GM18951 (cell line): ENCODE measurements around the gene NTRK2.

ENCODE experiments used
- POLR2A ChIP-seq: IDR thresholded peaks from 4 replicates; pipeline ENCODE4 v1.6.1; 2011; ENCODE audit warnings: mild to moderate bottlenecking; ENCODE audit not compliant: insufficient read length, insufficient read depth; ENCODE audit errors: extremely low read depth
- in situ Hi-C: fragments of 300-500 bp; cut with MboI; formaldehyde crosslinking; loops from one replicate; pipeline ENCODE4 v1.12.0; 2022; ENCODE audit warnings: low sequenced_read_pairs, mixed read lengths, inconsistent platforms; ENCODE audit not compliant: unreplicated experiment

NTRK2 gene

DNA sequence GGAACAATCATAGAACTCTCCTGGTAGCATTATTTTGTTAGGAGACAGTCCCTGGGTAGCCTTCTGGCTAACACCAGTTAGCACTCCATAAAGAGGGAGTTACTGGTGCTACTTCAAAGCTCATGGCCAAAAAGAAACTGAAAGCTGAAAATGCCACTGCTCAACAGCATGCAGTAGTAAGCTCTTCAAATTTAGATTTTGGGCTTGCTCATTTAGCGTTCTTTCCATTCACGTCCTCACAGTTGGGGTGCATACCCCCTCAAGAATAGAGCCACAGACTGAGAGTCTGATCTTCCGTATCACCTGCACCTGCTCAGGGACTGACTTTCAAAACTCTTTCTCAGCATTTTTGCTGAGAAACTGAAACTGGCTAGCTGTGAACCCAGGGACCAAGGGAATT lies 24.7 kb downstream of the NTRK2 start:
- no peak for TF ChIP-seq POLR2A
- in situ Hi-C loops, result loop anchor here (10.0 to 25.0 kb wide), 2 partner anchors 81 to 268 kb away; no protein-coding TSS in a partner anchor

DNA sequence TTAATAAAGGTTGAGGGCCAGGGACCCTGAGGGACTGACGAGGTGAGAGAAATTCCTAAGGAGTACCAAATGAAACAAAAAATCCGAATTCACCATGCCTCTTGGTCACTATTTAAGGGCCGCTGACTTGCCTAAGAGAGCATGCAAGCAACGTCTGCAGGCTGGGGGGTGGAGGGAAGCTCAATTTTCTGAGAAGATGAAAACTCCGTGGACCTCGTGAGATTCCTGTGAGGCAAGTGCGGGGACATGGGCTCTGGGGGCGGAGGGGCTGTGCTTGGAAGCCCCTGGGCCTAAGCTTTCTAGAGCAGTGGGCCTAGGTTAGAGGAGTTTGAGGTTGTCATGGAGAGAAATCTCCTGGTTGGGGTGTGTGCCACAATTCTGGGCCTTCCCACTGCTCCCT lies 27.5 kb downstream of the NTRK2 start:
- in situ Hi-C loops, result loop anchor here (10.0 to 25.0 kb wide), 2 partner anchors 78 to 265 kb away; no protein-coding TSS in a partner anchor
- TF ChIP-seq POLR2A, result no peak

DNA sequence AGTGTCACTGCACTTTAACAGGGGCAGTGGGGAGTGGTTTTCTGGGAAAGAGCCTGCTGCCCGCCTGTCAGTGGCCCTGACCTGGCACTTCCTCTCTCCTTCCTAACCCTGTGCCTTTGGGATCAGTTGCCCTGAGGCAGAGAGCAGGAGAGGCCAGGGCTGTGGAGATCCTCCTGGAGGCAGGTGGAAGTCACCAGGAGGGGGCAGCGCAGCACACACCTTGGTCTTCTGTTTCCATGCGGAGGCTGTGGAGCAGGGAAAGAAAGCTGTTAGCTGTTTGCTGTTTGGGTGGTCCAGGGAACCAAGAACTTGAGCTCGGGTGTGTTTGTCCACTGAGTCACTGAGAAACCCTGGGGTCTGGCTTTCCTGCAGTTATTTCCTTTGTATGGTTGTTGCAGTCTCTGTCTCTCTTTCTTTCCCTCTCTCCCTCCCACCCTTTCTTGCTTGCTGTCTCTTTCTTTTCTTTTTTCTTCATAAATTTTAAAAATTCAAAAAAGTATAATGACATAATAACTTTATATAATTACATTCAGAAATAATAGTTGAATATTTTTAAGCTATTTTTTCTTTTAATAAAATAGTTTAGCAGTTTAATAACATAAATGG lies 28.1 kb downstream of the NTRK2 start:
- in situ Hi-C loops, result loop anchor here (10.0 to 25.0 kb wide), 2 partner anchors 77 to 265 kb away; no protein-coding TSS in a partner anchor
- TF ChIP-seq POLR2A, result no peak

DNA sequence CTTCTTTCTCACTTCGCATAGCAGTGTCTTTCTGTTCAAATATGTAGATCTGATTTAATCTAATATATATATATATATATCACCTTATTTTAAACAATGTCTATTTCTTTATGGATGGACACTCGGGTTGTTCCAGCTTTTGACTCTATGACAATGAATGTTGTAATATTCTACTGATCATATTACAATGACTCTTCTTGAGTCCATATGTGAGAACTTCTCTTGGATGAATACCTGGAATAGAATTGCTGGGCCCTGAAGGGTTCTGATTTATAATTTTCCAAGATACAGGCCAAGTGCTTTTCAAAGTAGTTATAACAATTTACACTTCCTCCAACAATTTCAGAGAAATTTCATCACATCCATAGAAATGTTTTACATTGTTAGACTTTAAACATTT lies 28.8 kb downstream of the NTRK2 start:
- TF ChIP-seq POLR2A, result no peak
- in situ Hi-C loops, result loop anchor here (10.0 to 25.0 kb wide), 2 partner anchors 76 to 264 kb away; no protein-coding TSS in a partner anchor

DNA sequence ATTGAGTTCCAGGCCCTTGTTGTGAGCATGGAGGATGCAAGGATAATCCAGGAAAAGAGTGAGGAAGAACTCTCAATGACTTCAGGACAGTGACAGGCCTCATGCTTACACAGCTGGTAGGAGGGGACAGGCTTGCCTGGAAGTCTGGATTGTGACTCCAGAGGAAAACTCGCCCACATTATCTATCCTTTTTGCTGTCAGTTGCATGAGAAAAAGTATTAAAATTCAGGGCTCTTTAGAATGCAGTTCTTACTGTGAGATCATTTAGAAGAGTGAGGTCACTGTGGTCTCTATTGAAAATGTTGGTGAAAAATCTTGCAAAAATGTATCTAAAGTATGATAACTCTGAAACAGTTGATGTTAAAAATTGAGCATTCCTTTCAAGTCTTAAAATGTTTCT lies 30.5 kb downstream of the NTRK2 start:
- in situ Hi-C loops, result loop anchor here (10.0 to 25.0 kb wide), 2 partner anchors 75 to 262 kb away; no protein-coding TSS in a partner anchor
- TF ChIP-seq POLR2A, result no peak

DNA sequence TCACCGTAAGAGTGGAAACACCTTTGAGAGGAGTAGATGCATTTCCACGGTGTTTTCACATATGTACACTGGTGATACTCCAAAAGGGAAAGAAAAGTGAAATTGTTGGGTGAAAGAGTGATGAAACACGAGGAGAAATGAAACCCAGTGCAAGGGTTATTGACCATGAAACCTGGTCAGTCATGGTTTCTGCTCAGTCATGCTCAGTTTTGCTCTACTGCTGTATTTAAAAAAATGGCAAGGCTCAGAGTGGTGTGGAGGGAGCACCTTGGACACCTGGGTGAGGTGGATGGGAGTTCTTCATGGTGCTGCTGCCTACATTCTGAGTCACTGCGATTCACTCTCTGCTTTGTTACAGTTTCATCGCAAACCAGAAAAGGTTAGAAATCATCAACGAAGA lies 32.3 kb downstream of the NTRK2 start:
- TF ChIP-seq POLR2A, result no peak
- in situ Hi-C loops, result no loop called here

DNA sequence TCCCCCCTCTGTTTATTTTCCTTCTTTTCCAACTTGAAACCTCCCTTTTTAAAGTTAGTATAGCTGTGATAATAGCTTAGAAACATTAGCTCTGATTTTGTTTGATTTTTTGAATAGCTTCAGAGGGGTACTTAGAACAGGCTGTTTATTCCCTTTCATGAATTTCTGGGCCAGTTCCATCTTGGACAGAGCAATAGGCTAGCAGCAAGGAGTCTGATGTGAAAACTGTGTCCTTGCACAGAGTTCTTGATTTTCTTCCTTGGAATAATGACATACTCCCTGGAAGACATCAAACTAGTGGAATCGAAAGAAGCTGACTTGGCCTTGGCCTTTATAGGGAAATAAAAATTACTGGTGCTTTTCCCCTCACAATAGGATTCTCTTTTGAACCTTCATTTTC lies 32.9 kb downstream of the NTRK2 start:
- in situ Hi-C loops, result no loop called here
- TF ChIP-seq POLR2A, result no peak

DNA sequence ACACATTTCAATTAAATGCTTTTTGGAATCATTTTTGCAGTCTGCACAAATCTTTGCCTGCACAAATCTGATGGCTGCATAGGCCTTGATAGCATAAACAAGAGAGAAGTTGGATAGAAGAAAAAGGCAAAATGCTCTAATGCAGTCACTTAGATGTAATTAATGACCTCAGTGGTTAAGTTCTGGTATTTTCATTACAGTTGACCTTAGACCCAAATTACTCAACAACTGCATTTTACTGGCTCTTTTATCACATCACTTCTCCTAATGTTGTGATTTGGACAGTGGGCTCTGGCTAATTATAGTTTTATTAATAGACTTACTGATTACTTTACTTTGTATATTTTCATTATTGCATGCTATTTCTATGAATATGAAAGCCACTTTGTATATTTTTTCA lies 34.3 kb downstream of the NTRK2 start:
- in situ Hi-C loops, result no loop called here
- no peak for TF ChIP-seq POLR2A

DNA sequence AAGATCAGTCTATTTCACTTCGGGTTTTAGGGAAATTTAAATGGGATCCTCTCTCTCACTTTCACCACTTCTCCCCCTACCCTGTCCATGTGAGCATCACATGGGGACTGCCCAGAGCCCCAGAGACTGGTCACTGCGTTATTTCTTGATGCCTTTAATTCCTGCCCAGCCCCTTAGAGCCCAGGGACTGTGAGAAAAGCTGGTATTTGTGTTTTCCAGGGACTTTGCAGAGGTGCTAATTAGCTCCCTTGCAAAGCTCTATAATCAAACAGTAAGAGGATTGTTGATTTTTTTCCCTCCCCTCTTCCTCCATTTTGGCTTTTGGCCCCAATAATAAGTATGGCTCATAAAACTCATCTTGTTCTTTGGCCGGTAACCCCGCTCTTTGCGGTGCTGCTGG lies 35.6 kb downstream of the NTRK2 start:
- TF ChIP-seq POLR2A, result no peak
- in situ Hi-C loops, result no loop called here

DNA sequence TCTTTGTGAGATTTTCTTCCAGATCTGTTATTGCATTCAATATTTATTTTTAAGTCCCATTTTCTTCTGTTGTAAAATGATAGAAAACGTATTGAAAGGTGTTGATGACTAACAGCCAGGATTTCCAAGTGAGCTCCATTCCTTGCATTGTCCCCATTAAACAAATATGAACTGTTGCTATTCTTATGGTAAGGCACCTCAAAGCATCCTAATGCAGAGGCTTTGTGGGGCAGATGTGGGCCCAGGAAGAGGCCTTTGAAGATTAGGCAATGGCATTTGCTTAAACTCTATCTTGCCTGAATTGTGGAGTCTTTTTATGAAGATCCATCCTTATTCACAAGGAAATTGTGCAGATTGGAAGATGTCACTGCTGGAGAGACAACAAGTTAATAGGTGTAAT lies 38.9 kb downstream of the NTRK2 start:
- TF ChIP-seq POLR2A, result no peak
- in situ Hi-C loops, result no loop called here

DNA sequence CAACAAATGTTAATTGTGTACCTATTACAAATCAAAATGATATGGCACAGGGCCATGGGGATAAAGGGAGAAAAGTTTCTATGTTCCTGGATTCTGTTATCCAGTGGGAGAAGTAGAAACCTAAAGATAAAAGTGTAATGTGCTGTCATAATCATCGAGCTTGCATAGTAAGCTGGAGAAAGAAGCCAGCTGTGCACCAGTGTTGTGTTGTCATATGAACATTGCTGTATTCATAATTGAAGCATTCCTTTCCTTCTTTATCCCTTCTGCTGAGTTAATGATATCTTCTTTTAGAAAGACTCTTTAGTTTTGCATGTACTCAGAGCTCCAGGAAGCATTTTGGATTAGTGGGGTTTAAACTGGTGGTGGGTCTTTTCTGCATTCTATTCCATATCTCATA lies 39.5 kb downstream of the NTRK2 start:
- in situ Hi-C loops, result no loop called here
- no peak for TF ChIP-seq POLR2A

DNA sequence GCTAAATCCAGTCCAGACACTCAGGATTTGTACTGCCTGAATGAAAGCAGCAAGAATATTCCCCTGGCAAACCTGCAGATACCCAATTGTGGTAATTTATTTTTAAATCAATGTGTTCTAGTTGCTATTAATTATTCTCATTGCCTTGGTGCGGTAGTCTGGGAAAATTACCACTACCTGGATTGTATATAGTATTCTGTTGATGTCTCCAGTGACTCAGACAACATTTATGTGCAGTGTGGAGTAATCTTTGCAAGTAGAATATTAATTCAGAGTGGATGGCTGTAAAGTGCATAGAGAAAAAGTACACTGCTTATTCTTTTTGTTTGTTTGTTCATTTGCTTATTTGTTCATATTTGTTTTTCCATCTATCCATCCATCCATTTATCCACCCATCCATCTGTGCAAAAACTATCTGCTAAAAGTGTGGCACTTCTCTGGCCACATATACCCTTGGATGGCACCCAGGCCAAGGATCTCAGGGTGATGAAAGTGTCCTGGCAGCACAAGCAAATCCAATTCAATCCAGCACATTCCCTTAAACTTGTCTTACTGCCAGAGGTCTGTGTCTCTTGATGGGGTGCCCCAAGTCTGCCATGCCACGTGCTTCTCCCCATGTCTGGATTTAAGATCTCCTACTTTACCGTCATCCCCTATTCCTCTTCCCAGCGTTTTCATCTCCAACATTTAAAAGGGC lies 41.3 kb downstream of the NTRK2 start:
- TF ChIP-seq POLR2A, result no peak
- in situ Hi-C loops, result no loop called here

DNA sequence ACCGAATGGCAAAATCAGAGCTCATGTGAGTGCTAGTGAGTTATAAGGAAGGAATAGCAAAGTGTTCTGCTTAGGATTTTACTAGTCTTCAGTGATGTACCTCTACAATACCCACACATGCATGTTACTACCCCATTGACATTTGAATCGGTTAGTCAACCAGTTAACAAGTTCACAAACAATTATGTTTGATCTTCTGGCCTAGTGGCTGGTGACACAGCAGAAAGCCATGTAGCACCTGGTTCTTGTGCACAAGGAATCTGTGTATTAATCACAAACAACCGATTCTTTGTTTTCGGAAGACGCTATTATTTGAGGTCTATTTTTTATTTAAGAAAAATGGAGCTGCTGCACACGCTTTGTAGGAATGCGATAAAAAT lies 41.9 kb downstream of the NTRK2 start:
- TF ChIP-seq POLR2A, result no peak
- in situ Hi-C loops, result no loop called here

DNA sequence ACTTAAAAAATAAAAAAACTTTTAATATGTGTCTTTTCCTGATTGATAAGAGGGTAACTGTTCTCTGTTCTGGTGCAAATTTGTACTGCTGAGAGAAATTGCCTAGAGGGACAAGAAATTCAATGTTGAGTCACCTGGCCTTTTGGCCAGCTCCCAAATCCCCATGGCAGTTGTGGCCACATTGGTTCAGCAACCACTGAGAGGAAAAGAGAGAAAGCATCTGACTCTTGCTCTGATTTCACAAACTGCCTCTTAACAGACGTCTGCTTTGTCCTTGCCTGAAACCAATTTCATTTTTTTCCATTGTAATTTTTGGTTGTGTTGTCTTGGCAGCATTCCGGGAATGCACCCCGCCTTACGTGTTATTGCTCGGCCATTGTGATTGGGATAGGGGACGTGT lies 42.4 kb downstream of the NTRK2 start:
- in situ Hi-C loops, result no loop called here
- TF ChIP-seq POLR2A, result no peak
